K562 (cell line): Measurements from ENCODE around the gene NDUFB7.

Experiments
- FOXK2 ChIP-seq, 2 experiments: fragments of 450-650 bp; IDR thresholded peaks in 1 of 2; conservative IDR thresholded peaks in 1 of 2; 2 replicates each; pipeline ENCODE4 v1.6.1; 2016; ENCODE audit warnings: low read depth in 2 of 2, mild to moderate bottlenecking in 1 of 2
- HMGXB4 ChIP-seq: sonication (generic); formaldehyde crosslinking; IDR thresholded peaks from 2 replicates; pipeline ENCODE4 v1.8.1; 2023; ENCODE audit warnings: mild to moderate bottlenecking, missing genetic modification reagents
- NR3C1 ChIP-seq: sonication (generic); formaldehyde crosslinking; IDR thresholded peaks from 2 replicates; pipeline ENCODE4 v1.8.1; 2022; ENCODE audit warnings: missing genetic modification reagents
- PKNOX1 ChIP-seq: fragments of 450-650 bp; IDR thresholded peaks from 2 replicates; pipeline ENCODE4 v1.6.1; 2016
- POLR2AphosphoS5 ChIP-seq: IDR thresholded peaks from 2 replicates; pipeline ENCODE4 v1.6.1; 2011; ENCODE audit warnings: mild to moderate bottlenecking, low read depth, low read length, moderate library complexity; ENCODE audit not compliant: control insufficient read depth, insufficient read depth
- SREBF2 ChIP-seq: sonication (generic); formaldehyde crosslinking; IDR thresholded peaks from 2 replicates; pipeline ENCODE4 v1.4.0; 2020; ENCODE audit warnings: mild to moderate bottlenecking, missing genetic modification reagents
- TAF1 ChIP-seq: IDR thresholded peaks from 2 replicates; pipeline ENCODE4 v1.6.1; 2011; ENCODE audit warnings: mild to moderate bottlenecking, low read length, moderate library complexity; ENCODE audit not compliant: insufficient read depth, control insufficient read depth, severe bottlenecking; ENCODE audit errors: extremely low read depth
- YY1 ChIP-seq, 3 experiments: IDR thresholded peaks; 2 replicates each; pipeline ENCODE4 v1.6.1; 2011; ENCODE audit warnings: low read length in 2 of 3, mild to moderate bottlenecking in 2 of 3, moderate library complexity in 2 of 3, borderline replicate concordance in 1 of 3, control low read depth in 1 of 3, low read depth in 1 of 3; ENCODE audit not compliant: insufficient read depth in 3 of 3, insufficient replicate concordance in 2 of 3, control insufficient read depth in 1 of 3, insufficient read length in 1 of 3; ENCODE audit errors: extremely low read depth in 1 of 3
- ZNF512 ChIP-seq: IDR thresholded peaks from 2 replicates; pipeline ENCODE4 v1.6.1; 2016; ENCODE audit warnings: missing genetic modification characterization, missing compliant biosample characterization
- ZZZ3 ChIP-seq: fragments of 450-650 bp; IDR thresholded peaks from 2 replicates; pipeline ENCODE4 v1.6.1; 2016; ENCODE audit warnings: antibody characterized with exemption, mild to moderate bottlenecking, moderate library complexity

GRCh38 chr19:14580623-14581237 is 8.9 kb upstream of the NDUFB7 start:
- no peak for TF ChIP-seq ZNF512
- TF ChIP-seq HMGXB4, result no peak
- no peak for TF ChIP-seq SREBF2 (CRISPR knock-in tag)
- TF ChIP-seq PKNOX1, result no peak
- peak; percentile 58; the same call in 1 of the 2 replicates for TF ChIP-seq POLR2AphosphoS5
- TF ChIP-seq TAF1, result no peak
- no peak for TF ChIP-seq YY1 (IDR thresholded peaks at IDR 0.05; ENCODE audit: borderline replicate concordance in 1 of 3, control insufficient read depth in 1 of 3, extremely low read depth in 1 of 3, insufficient read depth in 3 of 3, insufficient read length in 1 of 3, insufficient replicate concordance in 2 of 3, low read depth in 1 of 3, low read length in 2 of 3)
- TF ChIP-seq ZZZ3, result no peak
- no peak for TF ChIP-seq NR3C1
- TF ChIP-seq FOXK2 (conservative IDR thresholded peaks at IDR 0.05 in 1 of 2, IDR thresholded peaks at IDR 0.05 in 1 of 2; ENCODE audit: low read depth in 2 of 2), result no peak
